Thyroid gland (tissue), 4 donors: ENCODE data around the gene ITIH2.

Experiments
- POLR2A ChIP-seq, 2 donors: fragments of 450-650 bp; IDR thresholded peaks; one replicate each; pipeline ENCODE4 v1.6.1; 2017; ENCODE audit warnings: antibody characterized with exemption in 2 of 2, mild to moderate bottlenecking in 2 of 2, moderate library complexity in 1 of 2
- TF ChIP-seq, protein P1 (sequence below), 6 experiments: fragments of 200-600 bp in 3 of 6; fragments of 450-650 bp in 3 of 6; sonication (generic) in 3 of 6; IDR thresholded peaks; one replicate each; pipeline ENCODE4 v1.5.1; 2016 to 2019; ENCODE audit warnings: antibody characterized with exemption in 6 of 6, mild to moderate bottlenecking in 2 of 6, inconsistent platforms in 1 of 6, moderate library complexity in 1 of 6

DNA sequence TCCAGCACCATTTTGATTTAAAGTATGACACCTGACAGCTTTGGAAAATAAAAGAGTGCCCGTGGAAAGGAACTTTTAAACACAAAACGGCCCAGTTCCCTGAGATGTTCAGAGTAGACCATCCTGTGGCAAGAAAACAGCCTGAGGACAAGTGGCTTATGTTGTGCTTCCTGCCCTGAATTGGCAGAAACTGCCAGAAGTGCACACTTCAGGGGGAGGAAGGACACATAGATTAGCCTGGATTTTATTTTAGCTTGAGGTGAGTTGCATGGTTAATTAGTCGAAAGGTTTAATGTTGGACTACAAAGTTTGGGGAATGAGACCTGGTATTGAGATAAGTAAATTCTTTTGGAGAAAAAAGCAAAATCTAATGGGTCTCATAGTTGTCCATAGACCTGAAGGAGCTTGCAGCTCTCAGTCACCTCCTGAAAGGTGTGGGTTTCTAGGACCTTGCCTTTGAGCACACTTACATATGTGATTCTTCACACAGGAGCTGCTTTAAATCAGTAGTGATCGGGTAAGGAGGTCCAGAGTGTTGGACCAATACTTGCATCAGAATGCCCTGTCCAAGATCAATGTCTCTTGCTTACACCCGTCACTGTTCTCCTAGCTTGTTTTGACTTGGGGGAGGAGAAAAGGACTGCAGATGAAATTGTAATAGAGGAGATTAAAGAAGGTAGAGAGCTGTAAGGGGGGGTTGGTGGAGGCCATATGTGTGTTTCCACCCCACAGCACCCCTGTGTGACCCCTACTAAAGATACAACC lies 4.9 kb downstream of the ITIH2 start:
- TF ChIP-seq, protein P1, sequence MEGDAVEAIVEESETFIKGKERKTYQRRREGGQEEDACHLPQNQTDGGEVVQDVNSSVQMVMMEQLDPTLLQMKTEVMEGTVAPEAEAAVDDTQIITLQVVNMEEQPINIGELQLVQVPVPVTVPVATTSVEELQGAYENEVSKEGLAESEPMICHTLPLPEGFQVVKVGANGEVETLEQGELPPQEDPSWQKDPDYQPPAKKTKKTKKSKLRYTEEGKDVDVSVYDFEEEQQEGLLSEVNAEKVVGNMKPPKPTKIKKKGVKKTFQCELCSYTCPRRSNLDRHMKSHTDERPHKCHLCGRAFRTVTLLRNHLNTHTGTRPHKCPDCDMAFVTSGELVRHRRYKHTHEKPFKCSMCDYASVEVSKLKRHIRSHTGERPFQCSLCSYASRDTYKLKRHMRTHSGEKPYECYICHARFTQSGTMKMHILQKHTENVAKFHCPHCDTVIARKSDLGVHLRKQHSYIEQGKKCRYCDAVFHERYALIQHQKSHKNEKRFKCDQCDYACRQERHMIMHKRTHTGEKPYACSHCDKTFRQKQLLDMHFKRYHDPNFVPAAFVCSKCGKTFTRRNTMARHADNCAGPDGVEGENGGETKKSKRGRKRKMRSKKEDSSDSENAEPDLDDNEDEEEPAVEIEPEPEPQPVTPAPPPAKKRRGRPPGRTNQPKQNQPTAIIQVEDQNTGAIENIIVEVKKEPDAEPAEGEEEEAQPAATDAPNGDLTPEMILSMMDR (IDR thresholded peaks at IDR 0.05): no peak
- TF ChIP-seq POLR2A (IDR thresholded peaks at IDR 0.05): no peak
